Measurements from ENCODE around the gene CLN5.

CLN5 gene

DNA sequence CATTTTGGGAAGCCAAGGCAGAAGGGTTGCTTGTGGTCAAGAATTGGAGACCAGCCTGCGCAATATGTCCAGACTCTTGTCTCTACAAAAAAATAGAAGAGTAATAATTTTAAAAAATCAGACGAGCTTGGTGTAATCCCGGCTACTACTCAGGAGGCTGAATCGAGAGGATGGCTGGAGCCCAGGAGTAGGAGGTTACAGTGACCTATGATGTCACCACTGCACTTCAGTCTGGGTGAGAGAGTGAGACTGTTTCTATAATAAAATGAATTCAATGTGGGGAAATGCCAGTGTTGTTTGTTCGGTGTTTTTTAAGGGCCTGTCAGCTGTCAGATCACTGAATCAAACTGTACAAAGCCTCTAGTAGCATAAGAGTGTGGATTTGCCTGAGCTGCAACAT is 36.3 kb downstream of the CLN5 start:
- H3K4me3 ChIP-seq (ENCODE audit: control insufficient read depth, low read depth, low read length): peak overlapping the region; percentile 26
- TF ChIP-seq, protein P1, sequence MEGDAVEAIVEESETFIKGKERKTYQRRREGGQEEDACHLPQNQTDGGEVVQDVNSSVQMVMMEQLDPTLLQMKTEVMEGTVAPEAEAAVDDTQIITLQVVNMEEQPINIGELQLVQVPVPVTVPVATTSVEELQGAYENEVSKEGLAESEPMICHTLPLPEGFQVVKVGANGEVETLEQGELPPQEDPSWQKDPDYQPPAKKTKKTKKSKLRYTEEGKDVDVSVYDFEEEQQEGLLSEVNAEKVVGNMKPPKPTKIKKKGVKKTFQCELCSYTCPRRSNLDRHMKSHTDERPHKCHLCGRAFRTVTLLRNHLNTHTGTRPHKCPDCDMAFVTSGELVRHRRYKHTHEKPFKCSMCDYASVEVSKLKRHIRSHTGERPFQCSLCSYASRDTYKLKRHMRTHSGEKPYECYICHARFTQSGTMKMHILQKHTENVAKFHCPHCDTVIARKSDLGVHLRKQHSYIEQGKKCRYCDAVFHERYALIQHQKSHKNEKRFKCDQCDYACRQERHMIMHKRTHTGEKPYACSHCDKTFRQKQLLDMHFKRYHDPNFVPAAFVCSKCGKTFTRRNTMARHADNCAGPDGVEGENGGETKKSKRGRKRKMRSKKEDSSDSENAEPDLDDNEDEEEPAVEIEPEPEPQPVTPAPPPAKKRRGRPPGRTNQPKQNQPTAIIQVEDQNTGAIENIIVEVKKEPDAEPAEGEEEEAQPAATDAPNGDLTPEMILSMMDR (IDR thresholded peaks at IDR 0.05; ENCODE audit: control insufficient read depth, insufficient read depth, low read depth, low read length, missing control alignments): no peak
- no peak for DNase-seq (ENCODE audit: low read depth)

- DNase-seq (ENCODE audit: low read depth): no peak
- TF ChIP-seq, protein P1 (IDR thresholded peaks at IDR 0.05; ENCODE audit: control insufficient read depth, insufficient read depth, low read depth, low read length, missing control alignments): no peak
- no peak overlapping the region for H3K4me3 ChIP-seq (ENCODE audit: control insufficient read depth, low read depth, low read length)
Observed at GRCh38 chr13:77029436-77029835, 37.6 kb downstream of the CLN5 start.

DNA sequence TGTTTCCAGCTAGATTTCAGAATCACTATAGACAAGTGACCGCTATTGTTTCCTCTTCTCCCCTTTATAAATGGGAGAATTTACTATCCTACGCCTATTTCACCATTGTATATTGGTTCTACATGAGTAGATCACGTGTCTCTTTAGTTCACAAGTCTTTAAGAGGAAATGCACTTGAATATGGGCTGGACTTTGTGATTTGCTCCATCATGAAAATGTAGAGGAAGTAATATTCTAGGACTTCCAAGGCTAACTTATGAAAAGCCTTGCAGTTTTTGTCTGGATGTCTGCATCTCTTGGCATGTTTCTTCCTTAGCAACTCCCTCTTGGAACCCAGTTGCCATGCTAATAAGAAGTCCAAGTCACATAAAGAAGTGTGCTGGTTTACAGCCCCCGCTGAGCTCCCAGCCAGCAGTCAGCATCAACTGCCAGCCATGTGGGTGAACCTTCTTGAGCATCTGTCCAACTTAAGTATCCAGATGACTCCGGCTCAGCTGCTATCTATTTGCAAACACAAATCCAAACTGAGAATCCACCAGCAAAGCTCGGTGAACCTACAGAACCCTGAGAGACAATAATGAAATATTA is 39.9 kb downstream of the CLN5 start:
- no peak overlapping the region for H3K4me3 ChIP-seq (ENCODE audit: control insufficient read depth, low read depth, low read length)
- TF ChIP-seq, protein P1 (IDR thresholded peaks at IDR 0.05; ENCODE audit: control insufficient read depth, insufficient read depth, low read depth, low read length, missing control alignments): no peak
- DNase-seq (ENCODE audit: low read depth): no peak

GRCh38 chr13:77033717-77034302 is 41.9 kb downstream of the CLN5 start:
- no peak overlapping the region for H3K4me3 ChIP-seq (ENCODE audit: control insufficient read depth, low read depth, low read length)
- TF ChIP-seq, protein P1 (IDR thresholded peaks at IDR 0.05; ENCODE audit: control insufficient read depth, insufficient read depth, low read depth, low read length, missing control alignments): no peak
- DNase-seq (ENCODE audit: low read depth): no peak

- TF ChIP-seq, protein P1 (IDR thresholded peaks at IDR 0.05; ENCODE audit: control insufficient read depth, insufficient read depth, low read depth, low read length, missing control alignments): no peak
- no peak overlapping the region for H3K4me3 ChIP-seq (ENCODE audit: control insufficient read depth, low read depth, low read length)
- DNase-seq (ENCODE audit: low read depth): peak; percentile 34
Observed at GRCh38 chr13:77034881-77035280, 43.0 kb downstream of the CLN5 start.

DNA sequence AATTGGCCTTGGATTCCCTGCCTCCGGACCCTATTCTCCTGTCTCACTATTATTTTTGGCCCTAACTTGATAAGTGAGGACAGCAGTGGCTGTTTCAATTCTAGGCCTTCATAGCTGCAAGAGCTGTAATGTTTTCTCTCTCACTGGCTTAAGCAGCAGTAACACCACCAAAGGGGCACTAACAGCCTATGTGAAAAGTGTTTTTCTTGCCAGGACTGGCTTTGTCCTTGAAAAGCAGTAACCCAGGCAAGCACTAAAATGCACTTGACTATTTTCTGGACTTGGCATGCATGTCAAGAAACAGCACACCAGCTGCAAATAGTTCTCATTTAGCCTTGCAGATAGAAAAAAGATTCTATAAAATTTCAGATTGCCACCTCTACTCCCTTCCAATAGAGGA is 44.4 kb downstream of the CLN5 start:
- no peak for DNase-seq (ENCODE audit: low read depth)
- H3K4me3 ChIP-seq (ENCODE audit: control insufficient read depth, low read depth, low read length): no peak overlapping the region
- TF ChIP-seq, protein P1 (IDR thresholded peaks at IDR 0.05; ENCODE audit: control insufficient read depth, insufficient read depth, low read depth, low read length, missing control alignments): no peak

Measured in AG09309 (cell line).